Stimulated activated CD4-positive, alpha-beta T cell treated with anti-CD3 and anti-CD28 coated beads, Interleukin-2, amount 100 ng/mL, for 4 hours (primary cell): ENCODE results near the gene ATP13A4.

Source experiments
- DNase-seq: peaks from one replicate; pipeline ENCODE4 v3.0.0-alpha.2; 2020; ENCODE audit warnings: low read depth

Gene ATP13A4

GRCh38 chr3:193554811-193555210 lies at the start of gene ATP13A4:
ATP13A4 (minus strand) TSS chr3:193554895; CDS start chr3:193554799, 96 bp downstream.
- no peak for DNase-seq

GRCh38 chr3:193599393-193599792 lies 44.7 kb upstream of the ATP13A4 start:
- DNase-seq, result no peak

- DNase-seq, result no peak
Observed at GRCh38 chr3:193598202-193598601, 43.5 kb upstream of the ATP13A4 start.

- no peak for DNase-seq
Observed at GRCh38 chr3:193595939-193596487, 41.3 kb upstream of the ATP13A4 start.

- DNase-seq, result no peak
Observed at GRCh38 chr3:193594946-193595689, 40.4 kb upstream of the ATP13A4 start.

- no peak for DNase-seq
Observed at GRCh38 chr3:193593668-193594030, 39.0 kb upstream of the ATP13A4 start.

- peak; percentile 86 for DNase-seq
Observed at GRCh38 chr3:193592841-193593667, 38.4 kb upstream of the ATP13A4 start, which contains the start of gene OPA1. OPA1 (plus strand) TSS chr3:193593208; CDS start chr3:193593378, 170 bp downstream.

GRCh38 chr3:193590088-193590856 lies 35.6 kb upstream of the ATP13A4 start:
- no peak for DNase-seq

GRCh38 chr3:193589616-193590015 lies 34.9 kb upstream of the ATP13A4 start:
- DNase-seq, result no peak

- DNase-seq, result no peak
Observed at GRCh38 chr3:193589129-193589528, 34.4 kb upstream of the ATP13A4 start.

- DNase-seq, result no peak
Observed at GRCh38 chr3:193586526-193586925, 31.8 kb upstream of the ATP13A4 start.

- no peak for DNase-seq
Observed at GRCh38 chr3:193585530-193585929, 30.8 kb upstream of the ATP13A4 start.

- no peak for DNase-seq
Observed at GRCh38 chr3:193574488-193575070, 19.9 kb upstream of the ATP13A4 start.

GRCh38 chr3:193573403-193574191 lies 18.9 kb upstream of the ATP13A4 start:
- no peak for DNase-seq

GRCh38 chr3:193572426-193572908 lies 17.8 kb upstream of the ATP13A4 start:
- peak; percentile 13 for DNase-seq

- no peak for DNase-seq
Observed at GRCh38 chr3:193569119-193569518, 14.4 kb upstream of the ATP13A4 start.

GRCh38 chr3:193564012-193564411 lies 9.3 kb upstream of the ATP13A4 start:
- no peak for DNase-seq

GRCh38 chr3:193563426-193563825 lies 8.7 kb upstream of the ATP13A4 start:
- no peak for DNase-seq

- no peak for DNase-seq
Observed at GRCh38 chr3:193560870-193561269, 6.2 kb upstream of the ATP13A4 start.

GRCh38 chr3:193560091-193560490 lies 5.4 kb upstream of the ATP13A4 start:
- no peak for DNase-seq

GRCh38 chr3:193559100-193559499 lies 4.4 kb upstream of the ATP13A4 start:
- no peak for DNase-seq
